ENCODE results near the gene RASSF7. TPM values are rescaled to one million over a fixed set of nuclear protein-coding genes. Genes with fewer than 3 reads are reported as not detected.

Gene RASSF7
- total RNA-seq, 2 experiments from 2014 or later: 14.1 to 15.7 TPM

DNA sequence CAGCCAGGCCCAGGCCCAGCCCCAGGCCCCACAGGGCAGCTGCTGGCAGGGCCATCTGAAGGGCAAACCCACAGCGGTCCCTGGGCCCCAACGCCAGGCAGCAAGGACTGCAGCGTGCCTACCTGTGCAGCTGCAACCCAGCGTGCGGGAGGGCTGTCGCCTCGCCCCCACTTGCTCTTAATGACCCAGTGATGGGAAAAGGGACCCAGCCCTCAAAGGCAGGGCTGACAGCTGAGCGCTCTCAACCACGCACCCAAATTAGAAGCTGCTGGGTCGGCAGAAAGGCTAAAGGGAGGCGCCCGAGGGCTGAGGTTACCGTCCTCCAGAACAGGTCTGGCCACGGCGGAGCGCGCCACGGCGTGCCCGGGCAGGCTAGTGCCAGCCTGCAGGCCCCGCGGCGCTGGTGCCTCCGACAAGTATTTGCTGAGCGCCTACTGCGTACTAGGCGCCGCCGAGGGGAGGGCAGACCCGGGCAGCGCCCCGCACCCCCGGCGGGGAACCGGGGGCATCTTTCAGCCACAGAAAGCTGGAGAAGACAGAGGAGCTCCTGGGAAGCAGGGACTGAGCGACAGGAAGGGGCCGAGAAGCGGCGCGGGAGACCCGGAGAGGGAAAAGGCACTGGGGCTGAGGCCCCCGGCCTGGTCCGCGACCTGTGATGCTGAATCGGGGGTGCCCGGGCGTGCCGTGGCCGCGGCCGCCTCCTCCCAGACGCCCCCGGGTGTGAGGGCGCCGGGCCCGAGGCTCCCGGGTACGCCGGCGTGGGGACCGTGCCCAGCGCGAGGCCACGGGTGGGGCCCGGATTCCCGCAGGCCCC is 26.2 kb upstream of the RASSF7 start:
- Histone ChIP-seq H3K4me1 (ENCODE audit: insufficient read depth, low read length) (peaks cover 44% of the 10 kb centered on the region), H3K9me3 (ENCODE audit: control insufficient read depth in 1 of 2, insufficient read depth in 1 of 2, low read length in 2 of 2) (no peaks in the 10 kb centered on the region), H3K4me3 (ENCODE audit: low read length) (peak overlapping the region; percentile 71), H3K27ac (ENCODE audit: low read depth in 1 of 2, low read length in 2 of 2) (peak overlapping the region in 1 of 2 donors; percentile 29), H3K36me3 (ENCODE audit: insufficient read depth, low read length) (peaks cover 26% of the 10 kb centered on the region), H3K27me3 (ENCODE audit: control insufficient read depth in 1 of 2, insufficient read depth in 2 of 2, low read length in 2 of 2) (no peaks in the 10 kb centered on the region)
- H3K36me3 Mint-ChIP-seq (ENCODE audit: low read depth): peaks cover 13% of the 10 kb centered on the region
- H3K27ac Mint-ChIP-seq: peak overlapping the region; percentile 65
- H3K27me3 Mint-ChIP-seq: no peaks in the 10 kb centered on the region
- DNase-seq: peak in 6 of 14 experiments; percentile 16 to 67 (median 40)
- CTCF ChIA-PET: no interaction called here
- intact Hi-C loops (cut with DNase I, micrococcal nuclease): loop anchor here in 1 of 2 experiments (1.0 to 5.0 kb wide), 3 partner anchors 27 to 263 kb away; partner anchors contain the start of genes DEAF1, RNH1, SLC25A22 and TMEM80
- POLR2A ChIA-PET: interaction anchor here (0.9 to 3.3 kb wide), 3 partner anchors 16 to 27 kb away, joined by 3 to 18 read pairs (median 3); no protein-coding TSS in a partner anchor
- H3K4me1 Mint-ChIP-seq (ENCODE audit: low read depth): peaks cover 16% of the 10 kb centered on the region
- TF ChIP-seq, protein P1, sequence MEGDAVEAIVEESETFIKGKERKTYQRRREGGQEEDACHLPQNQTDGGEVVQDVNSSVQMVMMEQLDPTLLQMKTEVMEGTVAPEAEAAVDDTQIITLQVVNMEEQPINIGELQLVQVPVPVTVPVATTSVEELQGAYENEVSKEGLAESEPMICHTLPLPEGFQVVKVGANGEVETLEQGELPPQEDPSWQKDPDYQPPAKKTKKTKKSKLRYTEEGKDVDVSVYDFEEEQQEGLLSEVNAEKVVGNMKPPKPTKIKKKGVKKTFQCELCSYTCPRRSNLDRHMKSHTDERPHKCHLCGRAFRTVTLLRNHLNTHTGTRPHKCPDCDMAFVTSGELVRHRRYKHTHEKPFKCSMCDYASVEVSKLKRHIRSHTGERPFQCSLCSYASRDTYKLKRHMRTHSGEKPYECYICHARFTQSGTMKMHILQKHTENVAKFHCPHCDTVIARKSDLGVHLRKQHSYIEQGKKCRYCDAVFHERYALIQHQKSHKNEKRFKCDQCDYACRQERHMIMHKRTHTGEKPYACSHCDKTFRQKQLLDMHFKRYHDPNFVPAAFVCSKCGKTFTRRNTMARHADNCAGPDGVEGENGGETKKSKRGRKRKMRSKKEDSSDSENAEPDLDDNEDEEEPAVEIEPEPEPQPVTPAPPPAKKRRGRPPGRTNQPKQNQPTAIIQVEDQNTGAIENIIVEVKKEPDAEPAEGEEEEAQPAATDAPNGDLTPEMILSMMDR (IDR thresholded peaks at IDR 0.05): no peak
- H3K4me3 Mint-ChIP-seq: peak overlapping the region; percentile 85
- no peaks in the 10 kb centered on the region for H3K9me3 Mint-ChIP-seq
- no peak for ATAC-seq (ENCODE audit: poor library complexity)

DNA sequence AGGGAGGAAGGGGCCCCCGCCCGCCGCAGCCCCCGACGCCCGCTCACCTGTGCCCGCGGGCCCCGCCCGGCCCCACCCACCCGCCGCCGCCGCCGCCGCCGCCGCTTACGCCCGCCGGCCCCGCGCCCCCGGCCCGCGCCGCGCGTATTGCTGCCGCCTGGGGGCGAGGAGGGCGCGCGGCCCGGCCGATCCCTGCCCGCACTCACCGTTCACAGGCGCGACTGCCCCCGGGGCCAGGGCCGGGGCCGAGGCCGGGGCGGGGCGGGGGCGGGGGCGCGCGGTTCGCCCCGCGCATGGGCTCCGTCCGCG is 25.6 kb upstream of the RASSF7 start:
- ATAC-seq (ENCODE audit: poor library complexity) (peak; percentile 20), DNase-seq (no peak)
- Histone ChIP-seq H3K36me3 (ENCODE audit: insufficient read depth, low read length) (peaks cover 26% of the 10 kb centered on the region), H3K4me1 (ENCODE audit: insufficient read depth, low read length) (peaks cover 44% of the 10 kb centered on the region), H3K9me3 (ENCODE audit: control insufficient read depth in 1 of 2, insufficient read depth in 1 of 2, low read length in 2 of 2) (no peaks in the 10 kb centered on the region), H3K27ac (ENCODE audit: low read depth in 1 of 2, low read length in 2 of 2) (no peak overlapping the region), H3K27me3 (ENCODE audit: control insufficient read depth in 1 of 2, insufficient read depth in 2 of 2, low read length in 2 of 2) (no peaks in the 10 kb centered on the region), H3K4me3 (ENCODE audit: low read length) (no peak overlapping the region)
- no peak overlapping the region for H3K4me3 Mint-ChIP-seq
- H3K36me3 Mint-ChIP-seq (ENCODE audit: low read depth): peaks cover 13% of the 10 kb centered on the region
- POLR2A ChIA-PET: interaction anchor here (0.9 to 3.3 kb wide), 5 partner anchors 20 to 267 kb away, joined by 3 to 24 read pairs (median 18); partner anchors contain the start of genes PHRF1 and RNH1
- H3K9me3 Mint-ChIP-seq: no peaks in the 10 kb centered on the region
- intact Hi-C loops (cut with DNase I, micrococcal nuclease): loop anchor here in 1 of 2 experiments (1.0 to 5.0 kb wide), 3 partner anchors 28 to 262 kb away; partner anchors contain the start of genes DEAF1, RNH1, SLC25A22 and TMEM80
- no peak overlapping the region for H3K27ac Mint-ChIP-seq
- TF ChIP-seq, protein P1 (IDR thresholded peaks at IDR 0.05): no peak
- H3K27me3 Mint-ChIP-seq: no peaks in the 10 kb centered on the region
- CTCF ChIA-PET: interaction anchor here (1.2 kb wide), 1 partner anchor 20 kb away, joined by 3 read pairs; no protein-coding TSS in a partner anchor
- H3K4me1 Mint-ChIP-seq (ENCODE audit: low read depth): peaks cover 16% of the 10 kb centered on the region

DNA sequence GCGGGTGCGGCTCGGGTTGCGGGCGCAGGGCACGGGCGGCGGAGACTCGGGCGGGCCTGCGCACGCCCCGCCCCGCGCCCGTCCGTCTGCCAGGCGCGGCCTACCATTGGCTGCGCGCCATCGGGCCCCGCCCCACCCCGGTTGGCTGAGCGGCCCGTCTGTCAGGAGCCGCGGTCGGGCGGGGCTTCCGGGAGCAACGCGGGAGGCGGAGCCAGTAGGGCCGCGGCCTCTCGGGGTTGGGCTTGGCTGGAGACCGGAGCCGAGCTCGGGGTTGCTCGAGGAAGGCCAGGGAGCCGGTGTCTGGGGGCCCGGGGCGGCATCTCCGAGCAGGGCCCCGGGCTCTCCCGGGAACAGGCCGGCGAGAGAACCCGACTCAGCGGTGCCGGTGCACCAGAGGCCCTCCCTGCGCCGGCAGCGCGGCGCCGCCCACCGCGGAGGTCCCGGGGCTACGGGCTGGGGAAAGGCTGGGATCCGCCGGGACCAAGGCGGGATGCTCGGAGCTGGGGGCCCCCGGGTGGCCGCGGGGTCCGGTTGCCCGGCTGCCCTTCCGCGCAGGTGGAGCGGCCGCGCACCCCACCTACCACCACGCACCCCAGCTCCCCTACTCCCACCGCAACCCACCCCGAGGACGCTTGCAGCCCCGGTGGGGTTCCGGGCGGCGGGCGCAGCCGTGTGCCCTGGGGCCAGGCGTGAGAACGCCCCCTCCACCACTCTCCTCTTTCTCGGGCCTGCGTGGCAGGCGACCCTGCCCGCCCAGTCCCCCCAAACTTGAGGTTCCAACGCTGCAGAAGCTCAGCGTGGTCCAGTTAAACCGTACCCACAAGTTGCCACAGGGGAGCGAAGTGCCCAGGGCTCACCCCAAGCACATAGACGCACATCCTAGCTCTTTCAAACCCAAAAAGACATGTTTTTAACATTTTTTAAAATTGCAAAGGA is 25.0 kb upstream of the RASSF7 start, which contains the start of gene HRAS:
Gene HRAS, minus strand, starts transcription at position 58 of the 936 bp plus-strand sequence.
- DNase-seq (peak; percentile 89 to 99 (median 96)), ATAC-seq (ENCODE audit: poor library complexity) (peak; percentile 90)
- H3K4me1 ChIP-seq (ENCODE audit: insufficient read depth, low read length): peaks cover 44% of the 10 kb centered on the region
- H3K9me3 Mint-ChIP-seq: no peaks in the 10 kb centered on the region
- peaks cover 13% of the 10 kb centered on the region for H3K36me3 Mint-ChIP-seq (ENCODE audit: low read depth)
- intact Hi-C loops (cut with DNase I, micrococcal nuclease): loop anchor here (1.0 to 5.0 kb wide), 5 partner anchors 17 to 262 kb away; partner anchors contain the start of genes DEAF1 (in 1 of the 2), RNH1 (in 1 of the 2), SLC25A22 (in 1 of the 2) and TMEM80 (in 1 of the 2)
- POLR2A ChIA-PET: interaction anchor here (0.6 to 3.3 kb wide), 15 partner anchors 17 to 329 kb away, joined by 3 to 24 read pairs (median 6); partner anchors contain the start of genes BET1L, IRF7, PHRF1 and PNPLA2
- CTCF ChIA-PET: interaction anchor here (1.1 to 1.2 kb wide), 2 partner anchors 19 to 187 kb away, joined by 3 read pairs; no protein-coding TSS in a partner anchor
- peak within 1 kb of the TSS; percentile 71 for H3K4me3 ChIP-seq (ENCODE audit: low read length)
- H3K27ac Mint-ChIP-seq: peak within 1 kb of the TSS; percentile 93
- no peaks in the 10 kb centered on the region for H3K27me3 Mint-ChIP-seq
- H3K36me3 ChIP-seq (ENCODE audit: insufficient read depth, low read length): peaks cover 26% of the 10 kb centered on the region
- no peaks in the 10 kb centered on the region for H3K27me3 ChIP-seq (ENCODE audit: control insufficient read depth in 1 of 2, insufficient read depth in 2 of 2, low read length in 2 of 2)
- no peaks in the 10 kb centered on the region for H3K9me3 ChIP-seq (ENCODE audit: control insufficient read depth in 1 of 2, insufficient read depth in 1 of 2, low read length in 2 of 2)
- H3K4me3 Mint-ChIP-seq: peak within 1 kb of the TSS; percentile 98
- H3K27ac ChIP-seq (ENCODE audit: low read depth in 1 of 2, low read length in 2 of 2): peak within 1 kb of the TSS; percentile 73 to 79
- peaks cover 16% of the 10 kb centered on the region for H3K4me1 Mint-ChIP-seq (ENCODE audit: low read depth)
- TF ChIP-seq, protein P1 (IDR thresholded peaks at IDR 0.05): no peak

Measured in CD4-positive, alpha-beta T cell (primary cell).